OCI-LY7 (cell line): Measurements from ENCODE around the gene HPSE2. TPM values are rescaled to one million over a fixed set of nuclear protein-coding genes. Genes with fewer than 3 reads are reported as not detected.

Source experiments
- BruUV-seq: library from RNA; stranded (reverse); fragments of 400-500 nt; replicated peaks from 2 replicates; lab custom pipeline; 2021; lab: Mats Ljungman, UMichigan
- CTCF ChIA-PET: fragments of 300-600 bp; sonication (Branson Sonifier 250); formaldehyde crosslinking; loops from one replicate; lab custom pipeline; 2022; ENCODE audit warnings: antibody characterized with exemption; ENCODE audit not compliant: unreplicated experiment; lab: Charles Lee
- POLR2A ChIA-PET: fragments of 300-600 bp; sonication (Branson Sonifier 250); formaldehyde crosslinking; loops from one replicate; lab custom pipeline; 2022; ENCODE audit warnings: antibody characterized with exemption; lab: Charles Lee
- DNase-seq: peaks from one replicate; pipeline ENCODE4 v3.0.0-alpha.2; 2015; ENCODE audit warnings: low spot score
- H2AFZ ChIP-seq: fragments of 200-600 bp; sonication (generic), shearing (Covaris generic); 2 replicates; pipeline ENCODE4 v1.6.1; 2014; ENCODE audit warnings: mild to moderate bottlenecking, antibody characterized with exemption, low read length, moderate library complexity
- H3K27ac ChIP-seq: fragments of 200-600 bp; sonication (generic); 2 replicates; pipeline ENCODE4 v1.5.1; 2014; ENCODE audit warnings: mixed run types, low read depth, mild to moderate bottlenecking, moderate library complexity, low read length, inconsistent platforms; ENCODE audit not compliant: poor library complexity, severe bottlenecking
- H3K36me3 ChIP-seq: fragments of 200-600 bp; sonication (generic); 2 replicates; pipeline ENCODE4 v1.6.1; 2014; ENCODE audit warnings: mild to moderate bottlenecking, antibody characterized with exemption, low read length, moderate library complexity, mixed read lengths; ENCODE audit not compliant: insufficient read depth
- H3K4me1 ChIP-seq: fragments of 200-600 bp; sonication (generic); 2 replicates; pipeline ENCODE4 v1.5.1; 2014; ENCODE audit warnings: mild to moderate bottlenecking, low read length; ENCODE audit not compliant: insufficient read depth, poor library complexity, severe bottlenecking
- H3K4me2 ChIP-seq: fragments of 200-600 bp; sonication (generic); 2 replicates; pipeline ENCODE4 v1.6.1; 2014; ENCODE audit warnings: mild to moderate bottlenecking, low read length
- H3K4me3 ChIP-seq: fragments of 200-600 bp; sonication (generic); 2 replicates; pipeline ENCODE4 v1.5.1; 2014; ENCODE audit warnings: mild to moderate bottlenecking, low read depth, low read length; ENCODE audit not compliant: poor library complexity, severe bottlenecking
- H3K79me2 ChIP-seq: fragments of 200-600 bp; sonication (generic); 2 replicates; pipeline ENCODE4 v1.6.1; 2016; ENCODE audit warnings: low read depth, mild to moderate bottlenecking, low read length, moderate library complexity, mixed read lengths; ENCODE audit not compliant: insufficient read depth
- H3K9me2 ChIP-seq: fragments of 200-600 bp; sonication (generic); 2 replicates; pipeline ENCODE4 v1.6.1; 2016; ENCODE audit warnings: mild to moderate bottlenecking, low read length, mixed read lengths; ENCODE audit not compliant: insufficient read depth
- H3K9me3 ChIP-seq: fragments of 200-600 bp; sonication (generic); 2 replicates; pipeline ENCODE4 v1.6.1; 2014; ENCODE audit warnings: mild to moderate bottlenecking, mixed run types, low read length, mixed read lengths
- H4K20me1 ChIP-seq: fragments of 200-600 bp; sonication (generic); 2 replicates; pipeline ENCODE4 v1.6.1; 2014; ENCODE audit warnings: mild to moderate bottlenecking, antibody characterized with exemption, low read length, moderate library complexity, mixed read lengths; ENCODE audit not compliant: insufficient read depth
- CTCF ChIP-seq: fragments of 200-600 bp; sonication (generic); conservative IDR thresholded peaks from 2 replicates; pipeline ENCODE4 v1.5.1; 2014; ENCODE audit warnings: mild to moderate bottlenecking, antibody characterized with exemption, low read length, moderate library complexity, mixed read lengths
- EZH2phosphoT487 ChIP-seq: fragments of 200-600 bp; sonication (generic); IDR thresholded peaks from 2 replicates; pipeline ENCODE4 v1.6.1; 2018; ENCODE audit warnings: low read depth, borderline replicate concordance, mild to moderate bottlenecking, mixed run types, antibody characterized with exemption, low read length, moderate library complexity, mixed read lengths
- intact Hi-C: fragments of 100-400 bp; cut with micrococcal nuclease; formaldehyde crosslinking; loops from one replicate; pipeline ENCODE4 v1.10.0; 2022; ENCODE audit not compliant: unreplicated experiment
- total RNA-seq, 2 experiments: library from RNA; depleted of rRNA in 1 of 2; stranded (reverse); fragments of >200 nt in 1 of 2; shearing (Covaris generic) in 1 of 2; gene quantifications; 2 replicates each; pipeline ENCODE4 v1.2.3, GENCODE V29; 2014 to 2022

The HPSE2 gene
- total RNA-seq, 2 experiments from 2014 or later = not detected

- Histone ChIP-seq H3K4me3 (no peak overlapping the region), H3K9me3 (0 out of 2 replicates have a peak, but pooled peaks cover 7% of the 10 kb centered on the region), H3K79me2 (no peaks in the 10 kb centered on the region), H3K36me3 (no peaks in the 10 kb centered on the region), H4K20me1 (no peaks in the 10 kb centered on the region), H2AFZ (no peak overlapping the region), H3K4me1 (no peaks in the 10 kb centered on the region), H3K27ac (no peak overlapping the region), H3K9me2 (no peaks in the 10 kb centered on the region), H3K4me2 (no peak overlapping the region)
- no TSS peak for BruUV-seq
- intact Hi-C loops = no loop called here
- ChIA-PET POLR2A (no interaction called here), CTCF (no interaction called here)
- TF ChIP-seq EZH2phosphoT487 = no peak
- no peak for TF ChIP-seq CTCF
- DNase-seq = no peak
Observed at GRCh38 chr10:98687685-98688084, 548.0 kb downstream of the HPSE2 start.

GRCh38 chr10:98684019-98684899 lies 551.4 kb downstream of the HPSE2 start:
- no TSS peak for BruUV-seq
- POLR2A ChIA-PET = no interaction called here

More at GRCh38 chr10:98684019-98684899, 551.4 kb downstream of the HPSE2 start:
- H3K27ac ChIP-seq = no peak overlapping the region
- no peak overlapping the region for H2AFZ ChIP-seq
- CTCF ChIA-PET = no interaction called here
- intact Hi-C loops = no loop called here
- no peak for DNase-seq
- H3K36me3 ChIP-seq = no peaks in the 10 kb centered on the region
- TF ChIP-seq CTCF = no peak
- TF ChIP-seq EZH2phosphoT487 = no peak
- 0 out of 2 replicates have a peak, but pooled peaks cover 7% of the 10 kb centered on the region for H3K9me3 ChIP-seq
- H4K20me1 ChIP-seq = no peaks in the 10 kb centered on the region
- H3K4me3 ChIP-seq = no peak overlapping the region
- H3K4me1 ChIP-seq = no peaks in the 10 kb centered on the region
- no peaks in the 10 kb centered on the region for H3K9me2 ChIP-seq
- H3K4me2 ChIP-seq = no peak overlapping the region
- H3K79me2 ChIP-seq = no peaks in the 10 kb centered on the region
